ENCODE measurements around the gene B3GNT8.

DNA sequence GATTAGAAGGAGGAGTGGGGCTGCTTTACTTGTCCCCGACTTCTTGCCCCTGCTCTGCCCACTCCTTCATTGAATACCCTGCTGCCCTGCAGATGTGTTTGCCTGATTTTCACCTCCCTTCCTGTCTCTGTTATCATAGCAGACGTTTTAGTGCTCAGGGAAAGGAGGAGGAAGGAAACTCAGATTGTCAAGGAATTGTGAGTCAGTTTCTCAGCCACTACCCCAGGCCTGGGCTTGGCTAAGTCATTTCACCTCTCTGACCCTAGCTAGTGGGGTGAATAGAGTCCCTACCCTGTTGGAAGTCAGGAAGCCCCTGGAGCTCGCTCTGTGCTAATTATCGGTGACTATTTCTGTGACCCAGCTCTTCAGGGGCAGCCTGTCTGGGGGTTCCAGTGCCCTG lies 25.7 kb downstream of the B3GNT8 start:
- TF ChIP-seq CTCF (IDR thresholded peaks at IDR 0.05) (no peak), POLR2AphosphoS5 (IDR thresholded peaks at IDR 0.05) (no peak)

Data from breast epithelium (tissue), 3 donors.